Hepatocyte (in vitro differentiated cells): ENCODE data around the gene KDM4C.

Experiments
- CTCF ChIP-seq: fragments of 200-600 bp; sonication (generic); IDR thresholded peaks from 2 replicates; pipeline ENCODE4 v1.5.1; 2016; ENCODE audit warnings: antibody characterized with exemption, mild to moderate bottlenecking; ENCODE audit not compliant: poor library complexity
- EZH2 ChIP-seq: fragments of 200-600 bp; sonication (generic); IDR thresholded peaks from 2 replicates; pipeline ENCODE4 v1.6.1; 2016; ENCODE audit warnings: antibody characterized with exemption, mild to moderate bottlenecking, borderline replicate concordance

GRCh38 chr9:6845880-6846279 lies 88.1 kb downstream of the KDM4C start:
- TF ChIP-seq EZH2 = no peak
- TF ChIP-seq CTCF = peak; percentile 54
